ENCODE measurements around the gene RNF123. TPM values are rescaled to one million over a fixed set of nuclear protein-coding genes. Genes with fewer than 3 reads are reported as not detected.

Gene RNF123
- total RNA-seq, 1 experiment from 2014 or later = 40.6 TPM

DNA sequence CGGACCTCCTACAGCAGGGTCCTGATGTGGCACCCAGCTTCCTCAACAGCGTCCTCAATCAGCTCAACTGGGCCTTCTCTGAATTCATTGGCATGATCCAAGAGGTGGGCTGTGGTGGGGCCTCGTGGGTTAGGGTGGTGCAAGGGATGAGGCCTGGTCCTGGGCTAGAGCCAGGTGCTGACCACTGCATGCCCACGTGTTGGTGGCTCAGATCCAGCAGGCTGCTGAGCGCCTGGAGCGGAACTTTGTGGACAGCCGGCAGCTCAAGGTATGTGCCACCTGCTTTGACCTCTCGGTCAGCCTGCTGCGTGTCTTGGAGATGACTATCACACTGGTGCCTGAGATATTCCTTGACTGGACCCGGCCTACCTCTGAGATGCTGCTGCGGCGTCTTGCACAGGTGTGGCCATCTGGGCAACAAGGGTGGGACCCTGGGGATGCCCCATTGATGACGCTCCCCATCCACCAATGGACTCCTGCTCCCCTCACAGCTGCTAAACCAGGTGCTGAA, 26.3 kb downstream of the RNF123 start:
- H2BK5ac ChIP-seq (ENCODE audit: insufficient read length, low read length) = no peak overlapping the region
- H3K14ac ChIP-seq (ENCODE audit: insufficient read depth, low read length) = no peak overlapping the region
- WGBS (ENCODE audit: extremely low coverage, insufficient read length, low lambda C conversion rate) = no CpG with 5 or more reads among the region's 13 CpGs

More for the DNA sequence above, 26.3 kb downstream of the RNF123 start:
- Histone ChIP-seq H3K27me3 (ENCODE audit: insufficient read depth, low read length) (no peaks in the 10 kb centered on the region), H3K4me1 (ENCODE audit: insufficient read depth, low read length) (no peaks in the 10 kb centered on the region), H4K91ac (ENCODE audit: insufficient read length, low read depth, low read length) (no peak overlapping the region), H2BK12ac (ENCODE audit: insufficient read length, low read depth, low read length) (no peak overlapping the region), H2BK15ac (ENCODE audit: low read depth, low read length) (no peak overlapping the region), H3T11ph (ENCODE audit: low read length) (no peak overlapping the region), H3K4me2 (ENCODE audit: insufficient read depth, insufficient read length, low read length) (no peak overlapping the region), H3K79me2 (ENCODE audit: insufficient read depth, low read length) (no peaks in the 10 kb centered on the region), H3K56ac (ENCODE audit: insufficient read length, low read depth, low read length) (no peak overlapping the region), H3K79me1 (ENCODE audit: insufficient read depth, low read depth, low read length, poor library complexity, severe bottlenecking) (no peaks in the 10 kb centered on the region), H3K4ac (ENCODE audit: low read depth, low read length) (no peak overlapping the region), H4K20me1 (ENCODE audit: control insufficient read depth, insufficient read depth, insufficient read length) (no peaks in the 10 kb centered on the region), H2BK20ac (ENCODE audit: low read depth, low read length, poor library complexity, severe bottlenecking) (no peak overlapping the region), H3K9ac (ENCODE audit: extremely low read depth, insufficient read length, low read length) (no peak overlapping the region), H3K27ac (ENCODE audit: insufficient read length, low read depth, low read length) (no peak overlapping the region), H2AFZ (ENCODE audit: low read length) (no peak overlapping the region), H2AK5ac (ENCODE audit: insufficient read length, low read length) (no peak overlapping the region), H4K8ac (replicated peaks; ENCODE audit: insufficient read length, low read depth, low read length) (no peak overlapping the region), H3K23me2 (ENCODE audit: insufficient read length, low read depth, low read length, poor library complexity, severe bottlenecking) (peaks cover 10% of the 10 kb centered on the region), H2BK120ac (ENCODE audit: low read depth, low read length, poor library complexity, severe bottlenecking) (no peak overlapping the region), H3K18ac (ENCODE audit: insufficient read length, low read depth, low read length) (no peak overlapping the region), H4K5ac (ENCODE audit: insufficient read length, low read depth, low read length) (no peak overlapping the region), H3K9me3 (ENCODE audit: control insufficient read depth, low read depth, low read length) (no peaks in the 10 kb centered on the region), H3K23ac (ENCODE audit: insufficient read length, low read depth, low read length) (no peak overlapping the region)
- H3K4me1 Mint-ChIP-seq = peaks cover 8 to 10% of the 10 kb centered on the region in 2 experiments
- peaks cover 4% of the 10 kb centered on the region for H3K27me3 Mint-ChIP-seq (ENCODE audit: low read depth)
- H3K9me3 Mint-ChIP-seq = no peaks in the 10 kb centered on the region
- DNase-seq = peak; percentile 20
- H3K4me3 Mint-ChIP-seq = no peak overlapping the region; a peak in 1 of 5 replicates
- peak overlapping the region in 1 of 3 experiments; percentile 70; a peak in 1 of 7 replicates for H3K27ac Mint-ChIP-seq
- TF ChIP-seq, protein P1, sequence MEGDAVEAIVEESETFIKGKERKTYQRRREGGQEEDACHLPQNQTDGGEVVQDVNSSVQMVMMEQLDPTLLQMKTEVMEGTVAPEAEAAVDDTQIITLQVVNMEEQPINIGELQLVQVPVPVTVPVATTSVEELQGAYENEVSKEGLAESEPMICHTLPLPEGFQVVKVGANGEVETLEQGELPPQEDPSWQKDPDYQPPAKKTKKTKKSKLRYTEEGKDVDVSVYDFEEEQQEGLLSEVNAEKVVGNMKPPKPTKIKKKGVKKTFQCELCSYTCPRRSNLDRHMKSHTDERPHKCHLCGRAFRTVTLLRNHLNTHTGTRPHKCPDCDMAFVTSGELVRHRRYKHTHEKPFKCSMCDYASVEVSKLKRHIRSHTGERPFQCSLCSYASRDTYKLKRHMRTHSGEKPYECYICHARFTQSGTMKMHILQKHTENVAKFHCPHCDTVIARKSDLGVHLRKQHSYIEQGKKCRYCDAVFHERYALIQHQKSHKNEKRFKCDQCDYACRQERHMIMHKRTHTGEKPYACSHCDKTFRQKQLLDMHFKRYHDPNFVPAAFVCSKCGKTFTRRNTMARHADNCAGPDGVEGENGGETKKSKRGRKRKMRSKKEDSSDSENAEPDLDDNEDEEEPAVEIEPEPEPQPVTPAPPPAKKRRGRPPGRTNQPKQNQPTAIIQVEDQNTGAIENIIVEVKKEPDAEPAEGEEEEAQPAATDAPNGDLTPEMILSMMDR (conservative IDR thresholded peaks at IDR 0.05) = no peak
- H3K36me3 Mint-ChIP-seq (ENCODE audit: insufficient read depth in 1 of 3, low read depth in 3 of 3) = peaks cover 0 to 12% (median 12%) of the 10 kb centered on the region in 3 experiments; a peak in 5 of 7 replicates

All from H9 (cell line).